Measurements from ENCODE around the gene PTGES3.
A peak's percentile ranks its signal among the peaks of the same experiment; 100 is the strongest.
"Not testable (repeated sequence)": the region's sequence is repeated elsewhere in the genome, so short reads cannot be mapped to it uniquely, and the experiment has no call there.

Gene PTGES3

DNA sequence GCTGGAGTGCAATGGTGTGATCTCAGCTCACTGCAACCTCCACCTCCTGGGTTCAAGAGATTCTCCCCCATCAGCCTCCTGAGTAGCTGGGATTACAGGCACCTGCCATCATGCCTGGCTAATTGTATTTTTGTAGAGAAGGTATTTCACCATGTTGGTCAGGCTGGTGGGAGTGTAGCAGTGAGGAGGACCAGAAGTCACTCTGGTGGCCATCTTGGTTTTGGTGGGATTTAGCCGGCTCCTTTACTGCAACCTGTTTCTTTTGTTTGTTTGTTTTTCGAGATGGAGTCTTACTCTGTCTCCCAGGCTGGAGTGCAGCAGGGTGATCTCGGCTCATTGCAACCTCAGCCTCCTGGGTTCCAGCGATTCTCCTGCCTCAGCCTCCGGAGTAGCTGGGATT, 16.4 kb upstream of the PTGES3 start:
- not testable (repeated sequence) for DNase-seq

DNA sequence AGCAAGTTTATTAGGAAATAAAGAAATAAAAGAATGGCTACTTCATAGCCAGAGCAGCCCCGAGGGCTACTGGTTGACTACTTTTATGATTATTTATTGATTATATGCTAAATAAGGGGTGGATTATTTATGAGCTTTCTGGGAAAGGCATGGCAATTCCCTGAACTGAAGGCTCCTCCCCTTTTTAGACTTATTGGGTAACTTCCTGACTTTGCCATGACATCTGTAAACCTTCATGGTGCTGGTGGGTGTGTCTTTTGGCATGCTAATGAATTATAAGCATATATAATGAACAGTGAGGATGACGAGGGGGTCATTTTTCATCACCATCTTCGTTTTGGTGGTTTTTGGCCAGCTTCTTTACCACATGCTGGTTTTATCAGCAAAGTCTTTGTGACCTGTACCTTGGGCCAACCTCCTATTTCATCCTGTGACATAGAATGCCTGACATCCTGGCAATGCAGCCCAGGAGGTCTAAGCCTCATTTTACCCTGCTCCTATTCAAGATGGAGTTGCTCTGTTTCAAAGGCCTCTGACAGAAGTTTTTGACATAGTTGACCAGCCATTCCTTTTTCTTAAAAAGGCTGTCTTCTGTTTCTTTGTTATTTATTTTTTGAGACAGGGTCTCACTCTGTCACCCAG, 11.1 kb upstream of the PTGES3 start:
- peak in 1 of 2 experiments; percentile 20 for DNase-seq

DNA sequence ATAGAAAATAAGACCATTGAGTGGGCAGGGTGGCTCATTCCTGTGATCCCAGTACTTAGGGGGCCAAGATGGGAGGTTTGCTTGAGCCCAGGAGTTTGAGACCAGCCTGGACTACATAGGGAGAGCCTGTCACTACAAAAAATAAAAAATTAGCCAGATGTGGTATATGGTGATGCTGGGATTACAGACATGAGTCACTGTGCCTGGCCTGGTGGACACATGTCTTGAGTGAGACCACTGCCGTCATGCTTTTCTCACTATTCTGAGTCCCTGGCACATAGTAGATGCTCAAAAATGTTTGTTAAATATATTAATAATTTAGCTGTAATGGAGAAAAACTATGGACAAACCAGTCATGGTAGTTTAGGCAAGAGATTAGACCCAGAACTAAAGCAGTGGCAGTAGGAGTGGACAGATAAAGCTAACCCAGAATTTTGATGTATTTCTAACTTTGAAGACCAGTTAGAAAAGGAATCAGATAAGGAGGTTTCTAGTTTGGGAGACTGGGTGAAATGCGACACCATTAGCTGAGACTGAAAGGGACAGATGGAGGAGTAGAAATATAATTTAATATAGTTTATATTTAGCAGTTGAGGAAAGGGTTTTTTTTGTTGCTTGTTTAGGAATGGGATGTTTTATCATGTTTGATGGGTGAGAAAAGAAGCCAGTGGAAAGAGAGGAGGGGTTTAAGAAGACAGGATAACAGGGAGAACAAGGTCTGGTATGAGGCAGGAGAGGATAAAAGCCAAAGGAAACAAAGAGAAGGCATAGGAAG, 7.4 kb upstream of the PTGES3 start:
- DNase-seq: no peak

DNA sequence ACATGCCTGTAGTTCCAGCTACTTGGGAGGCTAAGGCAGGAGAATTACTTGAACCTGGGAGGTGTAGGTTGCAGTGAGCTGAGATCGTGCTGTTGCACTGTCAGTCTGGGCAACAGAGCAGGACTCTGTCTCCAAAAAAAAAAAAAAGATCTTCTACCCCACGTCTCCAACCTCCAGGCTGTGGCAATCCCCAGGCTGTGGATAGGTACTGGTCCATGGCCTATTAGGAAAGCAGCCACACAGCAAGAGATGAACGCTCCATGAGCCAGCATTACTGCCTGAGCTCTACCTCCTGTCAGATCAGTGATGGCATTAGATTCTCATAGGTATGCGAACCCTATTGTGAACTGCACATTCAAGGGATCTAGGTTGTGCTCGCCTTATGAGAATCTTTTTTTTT, 6.1 kb upstream of the PTGES3 start:
- DNase-seq: no peak

DNA sequence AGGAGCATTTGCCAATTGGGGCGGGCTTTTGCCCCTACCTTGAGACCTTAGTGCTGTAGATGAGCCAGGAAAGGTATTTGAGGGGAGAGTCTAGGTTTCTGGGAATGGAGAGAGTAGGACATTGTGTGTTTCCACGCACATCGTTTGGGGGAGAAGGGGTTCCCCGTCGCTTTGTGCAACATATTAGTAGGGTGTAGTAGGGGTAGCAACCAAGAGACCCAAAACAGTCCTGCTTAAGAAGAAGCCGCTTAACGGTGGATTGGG, 694 bp upstream of the PTGES3 start:
- DNase-seq: no peak

DNA sequence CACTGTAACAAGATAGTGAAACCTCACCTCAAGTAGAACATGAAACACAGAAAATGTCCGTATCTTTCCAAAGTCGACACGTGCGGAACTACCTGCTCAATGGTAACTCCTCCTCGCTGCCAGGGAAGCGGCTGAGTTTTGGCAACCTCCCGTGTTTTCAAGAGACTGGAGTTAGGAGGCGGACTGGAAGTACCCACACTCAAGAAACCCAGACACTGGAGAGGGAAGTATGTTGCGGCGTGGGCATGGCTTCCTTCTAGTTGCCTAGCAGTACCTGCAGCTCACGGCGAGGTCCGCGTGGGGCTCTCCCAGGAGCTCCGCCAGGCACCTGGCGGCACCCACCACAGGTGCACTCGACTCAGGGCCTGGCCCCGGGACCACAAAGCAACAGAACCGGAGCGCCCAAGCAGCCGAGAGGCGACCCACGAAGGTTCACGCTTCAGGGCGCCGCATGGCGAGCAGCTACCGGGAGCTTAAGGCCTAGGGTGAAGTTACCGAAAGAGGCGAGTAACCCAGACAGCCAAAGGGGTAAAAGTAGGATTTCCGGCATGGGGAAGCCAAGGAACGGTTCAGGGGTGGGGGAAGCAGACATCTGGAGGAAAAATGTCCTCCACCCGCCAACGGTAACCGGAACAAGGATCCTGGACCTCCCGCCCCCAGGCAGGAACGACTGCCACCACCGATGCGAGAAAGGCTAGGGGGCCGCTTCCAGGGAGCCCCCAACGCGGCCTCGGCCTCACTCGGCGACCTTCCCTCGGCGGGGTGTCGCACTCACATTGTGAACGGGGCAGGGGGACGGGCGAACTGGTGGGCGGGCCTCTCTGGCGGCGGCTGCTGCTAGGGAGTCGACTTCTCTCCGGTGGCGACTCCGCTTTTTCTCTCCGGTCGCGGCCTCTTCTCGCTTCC, 608 bp downstream of the PTGES3 start:
- peak; percentile 19 to 23 for DNase-seq

DNA sequence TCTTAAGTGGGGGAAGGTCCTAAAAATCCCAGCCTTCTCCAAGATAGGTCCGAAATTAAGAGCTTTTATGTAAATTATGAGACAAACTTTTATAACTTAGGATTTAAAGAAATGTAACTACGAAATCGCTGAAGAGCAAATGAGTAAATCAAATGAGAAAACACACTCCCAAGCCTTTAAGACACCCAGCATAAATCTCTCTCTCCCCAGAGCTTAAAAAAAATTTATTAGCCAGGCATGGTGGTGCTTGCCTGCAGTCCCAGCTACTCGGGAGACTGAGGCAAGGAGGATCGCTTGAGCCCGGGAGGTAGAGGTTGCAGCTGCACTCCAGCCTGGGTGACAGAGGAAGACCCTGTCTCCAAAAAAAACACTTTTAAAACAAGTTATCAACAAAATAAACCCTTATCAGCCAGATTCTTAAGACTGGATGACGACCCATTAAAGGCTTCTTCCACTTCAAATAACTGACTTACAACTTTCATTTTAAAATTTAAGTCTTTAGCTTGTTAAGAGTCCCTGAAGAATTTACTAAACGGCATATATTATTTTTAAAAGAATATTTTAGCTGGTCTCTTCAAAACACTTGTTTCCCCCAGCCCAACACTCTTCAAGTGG, 3.2 kb downstream of the PTGES3 start:
- no peak for DNase-seq

DNA sequence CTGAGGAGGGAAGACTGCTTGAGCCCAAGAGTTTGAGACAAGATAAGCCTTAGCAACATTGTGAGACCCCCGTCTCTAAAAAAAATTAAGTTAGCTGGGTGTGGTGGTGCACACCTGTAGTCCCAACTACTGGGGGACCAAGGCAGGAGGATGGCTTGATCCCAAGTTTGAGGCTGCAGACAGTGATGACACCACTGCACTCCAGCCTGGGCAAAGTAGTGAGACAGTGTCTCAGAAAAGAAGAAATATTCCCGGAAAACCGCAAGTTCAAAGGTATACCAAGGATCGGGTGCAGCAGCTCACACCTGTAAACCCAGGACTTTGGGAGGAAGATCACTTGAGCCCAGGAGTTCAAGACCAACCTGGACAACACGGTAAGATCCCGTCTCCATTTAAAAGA, 5.8 kb downstream of the PTGES3 start:
- no peak for DNase-seq

DNA sequence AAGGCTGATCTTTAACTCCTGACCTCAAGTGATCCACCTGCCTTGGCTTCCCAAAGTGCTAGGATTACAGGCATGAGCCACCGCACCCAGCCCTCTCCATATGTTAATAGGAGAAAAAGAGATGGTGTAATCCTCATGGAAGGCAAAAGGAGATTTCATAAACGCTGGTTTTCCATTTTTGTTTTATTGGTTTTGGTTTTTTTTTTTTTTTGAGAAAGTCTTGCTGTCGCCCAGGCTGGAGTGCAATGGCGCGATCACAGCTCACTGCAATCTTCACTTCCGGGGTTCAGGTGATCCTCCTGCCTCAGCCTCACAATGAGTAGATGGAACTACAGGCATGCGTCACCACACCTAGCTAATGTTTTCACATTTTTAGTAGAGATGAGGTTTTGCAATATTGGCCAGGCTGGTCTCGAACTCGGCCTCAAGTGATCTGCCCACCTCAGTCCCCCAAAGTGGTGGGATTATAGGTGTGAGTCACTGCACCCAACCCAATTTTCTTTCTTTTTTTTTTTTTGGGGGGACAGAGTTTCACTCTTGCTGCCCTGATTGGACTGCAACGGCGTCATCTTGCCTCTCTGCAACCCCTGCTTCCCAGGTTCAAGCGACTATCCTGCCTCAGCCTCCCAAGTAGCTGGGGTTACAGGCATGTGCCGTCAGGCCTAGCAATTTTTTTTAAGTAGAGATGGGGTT, 8.1 kb downstream of the PTGES3 start:
- DNase-seq: no peak

DNA sequence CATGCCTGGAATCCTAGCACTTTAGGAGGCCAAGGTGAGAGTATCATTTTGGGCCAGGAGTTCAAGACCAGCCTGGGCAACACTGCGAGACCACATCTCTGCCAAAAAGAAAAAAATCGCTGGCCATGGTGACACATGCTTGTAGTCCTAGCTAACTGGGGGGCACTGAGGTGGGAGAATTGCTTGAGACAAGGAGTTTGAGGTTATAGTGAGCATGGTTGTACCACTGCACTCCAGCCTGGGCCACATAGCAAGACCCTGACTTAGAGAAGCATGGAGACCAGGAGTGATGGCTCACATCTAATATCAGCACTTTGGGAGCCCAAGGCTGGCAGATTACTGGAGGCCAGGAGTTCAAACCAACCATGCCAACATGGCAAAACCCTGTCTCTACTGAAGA, 9.2 kb downstream of the PTGES3 start:
- no peak for DNase-seq

DNA sequence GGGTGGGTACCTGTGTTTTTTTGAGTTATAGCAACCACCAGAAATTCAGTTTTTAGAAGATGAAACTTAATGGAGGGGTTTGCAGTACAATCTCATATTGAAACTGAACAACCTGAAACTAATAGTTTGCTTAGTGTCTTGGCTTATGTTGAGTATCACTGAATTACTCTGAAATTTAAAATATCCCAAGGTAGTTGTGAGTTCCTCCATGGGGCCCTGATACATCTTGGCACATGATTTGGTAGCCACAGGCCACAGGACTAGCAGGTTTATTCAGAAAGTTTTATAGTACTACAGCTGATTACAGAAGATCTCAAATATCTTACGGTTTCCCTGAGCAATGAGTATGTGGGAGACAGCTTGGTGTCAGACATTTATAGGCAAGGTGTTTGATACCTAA, 10.4 kb downstream of the PTGES3 start:
- DNase-seq: no peak

DNA sequence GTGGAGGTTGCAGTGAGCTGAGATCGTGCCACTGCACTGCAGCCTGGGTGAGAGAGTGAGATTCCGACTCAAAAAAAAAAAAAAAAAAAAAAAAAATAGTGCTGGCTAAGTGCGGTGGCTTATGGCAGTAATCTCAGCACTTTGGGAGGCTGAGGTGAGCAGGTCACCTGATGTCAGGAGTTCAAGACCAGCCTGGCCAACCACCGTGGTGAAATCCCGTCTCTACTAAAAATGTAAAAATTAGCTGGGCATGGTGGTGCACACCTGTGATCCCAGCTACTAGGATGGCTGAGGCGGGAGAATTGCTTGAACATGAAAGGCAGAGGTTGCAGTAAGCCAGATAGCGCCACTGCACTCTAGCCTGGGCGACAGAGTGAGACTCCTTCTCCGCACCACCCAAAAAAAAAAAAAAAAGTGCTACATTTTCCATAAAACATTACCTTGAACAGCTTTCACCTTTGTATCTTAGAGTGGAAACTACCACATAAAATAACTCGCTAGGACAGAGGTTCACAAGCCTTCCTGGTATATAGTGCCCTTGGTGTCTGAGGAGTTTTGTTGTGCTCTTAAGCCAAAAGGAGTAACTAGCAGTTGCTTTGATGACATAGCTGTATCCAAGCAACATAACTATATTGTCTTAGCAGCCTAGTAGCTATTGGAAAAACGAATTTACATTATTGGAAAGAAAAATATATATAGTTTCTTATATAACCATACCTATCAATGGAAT, 11.1 kb downstream of the PTGES3 start:
- DNase-seq: no peak

DNA sequence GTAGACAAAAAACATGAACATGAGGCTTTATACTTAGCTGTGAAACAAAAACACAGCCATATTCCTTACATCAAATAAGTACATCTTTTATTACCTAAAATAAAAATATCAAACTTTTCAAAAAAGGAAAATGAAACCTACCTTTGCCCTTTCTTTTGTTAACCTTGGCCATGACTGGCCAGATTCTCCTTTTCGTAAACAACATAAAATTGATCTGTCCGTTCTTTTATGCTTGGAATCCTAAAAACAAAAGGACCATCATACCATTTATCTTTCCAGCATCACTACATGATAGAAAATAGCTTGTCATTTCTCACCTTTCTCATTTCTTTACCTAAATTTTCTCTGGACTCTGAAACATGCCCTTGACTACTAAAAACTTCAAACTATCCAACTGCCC, 16.5 kb downstream of the PTGES3 start:
- no peak for DNase-seq

DNA sequence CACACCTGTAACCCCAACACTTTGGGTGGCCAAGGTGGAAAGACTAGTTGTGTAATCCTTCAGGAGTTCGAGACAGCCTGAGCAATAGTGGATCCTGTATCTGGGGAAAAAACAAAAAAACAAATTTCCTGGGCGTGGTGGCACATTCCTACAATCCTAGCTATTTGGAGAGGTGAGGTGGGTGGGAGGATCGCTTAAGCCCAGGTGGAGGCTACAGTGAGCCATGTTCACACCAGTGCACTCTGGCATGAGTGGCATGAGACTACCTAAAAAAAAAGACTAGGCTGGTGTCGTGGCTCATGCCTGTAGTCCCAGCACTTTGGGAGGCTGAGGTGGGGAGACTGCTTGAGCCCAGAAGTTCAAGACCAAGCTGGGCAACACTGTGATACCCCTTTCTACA, 17.2 kb downstream of the PTGES3 start:
- DNase-seq: no peak

DNA sequence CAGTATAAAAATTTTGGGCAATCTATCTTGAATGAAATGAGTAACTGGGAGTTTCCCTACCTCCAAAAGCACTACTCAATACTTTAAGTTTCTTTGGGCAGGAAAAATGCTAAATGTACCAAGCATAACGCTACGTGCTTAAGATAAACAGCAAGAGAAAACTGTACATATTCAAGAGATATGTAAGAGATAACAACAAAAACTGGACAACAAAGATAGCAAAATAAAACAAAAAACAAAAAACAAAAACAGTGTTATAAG, 20.0 kb downstream of the PTGES3 start:
- no peak for DNase-seq

DNA sequence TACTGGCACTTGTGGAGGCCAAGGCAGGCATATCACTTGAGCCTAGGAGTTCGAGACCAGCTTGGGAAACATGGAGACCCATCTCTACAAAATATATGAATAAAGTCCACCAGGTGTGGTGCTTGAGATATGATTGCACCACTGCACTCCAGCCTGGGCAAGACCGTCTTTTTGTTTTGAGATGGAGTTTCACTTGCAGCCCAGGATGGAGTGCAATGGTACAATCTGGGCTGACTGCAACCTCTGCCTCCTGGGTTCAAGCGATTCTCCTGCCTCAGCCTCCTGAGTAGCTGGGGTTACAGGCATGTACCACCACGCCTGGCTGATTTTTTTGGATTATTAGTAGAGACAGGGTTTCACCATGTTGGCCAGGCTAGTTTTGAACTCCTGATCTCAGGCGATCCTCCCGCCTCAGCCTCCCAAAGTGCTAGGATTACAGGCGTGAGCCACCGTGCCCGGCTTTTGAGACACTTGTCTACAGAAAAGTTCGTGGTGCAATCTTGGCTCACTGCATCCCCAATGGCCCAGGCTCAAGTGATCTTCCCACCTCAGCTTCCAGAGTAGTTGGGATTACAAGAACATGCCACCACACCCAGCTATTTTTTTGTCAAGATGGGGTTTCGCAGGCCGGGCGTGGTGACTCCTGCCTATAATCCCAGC, 26.0 kb downstream of the PTGES3 start:
- DNase-seq: no peak

DNA sequence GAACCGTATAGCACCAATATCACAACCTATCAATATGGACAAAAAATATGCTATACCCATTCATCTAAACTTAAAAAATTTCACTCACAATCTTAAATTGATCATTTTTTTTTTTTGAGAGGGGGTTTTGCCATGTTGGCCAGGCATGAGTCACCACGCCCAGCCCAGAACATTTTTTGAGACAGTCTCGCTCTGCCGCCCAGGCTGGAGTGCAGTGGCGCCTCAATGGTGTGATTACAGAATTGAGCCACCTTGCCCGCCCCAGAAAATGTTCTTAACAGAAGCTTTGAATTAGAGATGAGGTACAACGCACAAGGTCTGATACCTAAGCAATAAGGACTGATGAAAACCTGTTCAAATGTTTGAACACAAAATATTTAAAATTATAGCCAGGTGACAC, 26.5 kb downstream of the PTGES3 start:
- DNase-seq: no peak

DNA sequence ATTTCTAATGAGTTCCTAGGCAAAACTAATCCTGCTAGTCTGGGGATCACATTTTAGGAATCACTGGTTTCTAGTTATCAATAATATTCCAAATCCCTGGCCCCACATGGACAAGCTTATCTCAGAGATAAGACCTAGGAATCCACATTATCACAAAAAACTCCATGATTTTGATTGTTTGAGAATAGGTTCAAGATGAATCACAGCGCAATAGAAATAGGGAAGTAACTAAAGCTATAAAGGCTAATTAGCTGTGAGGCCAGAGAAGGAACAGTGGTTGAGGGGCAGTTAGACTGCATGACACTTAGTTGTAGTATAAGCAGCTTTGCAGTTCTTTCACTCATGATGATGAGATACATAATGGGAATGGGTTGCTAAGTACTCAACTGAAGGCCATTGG, 29.2 kb downstream of the PTGES3 start:
- no peak for DNase-seq

DNA sequence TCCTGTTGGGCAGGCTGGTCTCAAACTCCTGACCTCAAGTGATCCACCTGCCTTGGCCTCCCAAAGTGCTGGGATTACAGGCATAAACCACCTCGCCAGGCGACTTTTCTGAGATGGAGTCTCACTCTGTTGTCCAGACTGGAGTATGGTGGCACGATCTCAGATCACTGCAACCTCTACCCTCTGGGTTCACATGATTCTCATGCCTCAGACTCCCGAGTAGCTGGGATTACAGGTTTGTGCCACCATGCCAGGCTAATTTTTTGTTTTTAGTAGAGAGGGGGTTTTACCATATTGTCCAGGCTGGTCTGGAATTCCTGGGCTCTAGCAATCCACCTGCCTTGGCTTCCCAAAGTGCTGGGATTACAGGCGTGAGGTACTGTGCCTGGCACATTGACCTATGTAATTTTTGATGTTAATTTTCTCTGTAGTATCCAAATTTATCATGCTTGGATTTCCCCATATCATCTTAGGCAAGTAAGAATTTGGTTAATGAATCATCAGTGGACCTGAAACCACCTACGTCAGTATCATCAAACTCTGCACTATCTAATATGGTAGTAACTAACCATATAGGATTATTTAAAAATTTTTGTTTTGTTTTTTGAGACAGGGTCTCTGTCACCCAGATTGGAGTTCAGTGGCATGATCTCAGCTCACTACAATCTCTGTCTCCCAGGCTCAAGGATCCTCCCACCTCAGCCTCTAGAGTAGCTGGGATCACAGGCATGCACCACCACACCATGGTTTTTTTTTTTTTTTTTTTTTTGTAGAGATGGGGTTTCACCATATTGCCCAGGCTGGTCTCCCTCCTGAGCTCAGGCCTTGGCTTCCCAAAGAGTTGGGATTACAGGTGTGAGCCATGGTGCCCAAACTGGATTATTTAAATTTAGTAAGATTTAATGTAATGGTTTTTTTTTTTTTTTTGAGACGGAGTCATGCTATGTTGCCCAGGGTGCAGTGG, 30.4 kb downstream of the PTGES3 start:
- no peak for DNase-seq

DNA sequence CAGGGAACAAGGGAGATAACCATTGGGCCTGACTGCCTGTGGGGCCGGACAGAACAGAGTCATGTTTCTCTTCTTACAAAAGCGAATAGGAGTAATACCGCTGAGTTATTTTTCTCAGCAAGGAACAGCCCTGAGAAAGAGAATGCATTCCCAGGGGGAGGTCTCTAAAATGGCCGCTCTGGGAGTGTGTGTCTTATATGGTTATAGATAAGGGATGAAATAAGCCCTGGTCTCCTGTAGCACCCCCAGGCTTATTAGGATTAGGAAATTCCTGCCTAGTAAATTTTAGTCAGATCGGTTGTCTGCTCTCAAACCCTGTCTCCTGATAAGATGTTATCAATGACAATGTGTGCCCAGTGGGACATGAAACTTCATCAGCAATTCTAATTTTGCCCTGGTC, 34.3 kb downstream of the PTGES3 start:
- not testable (repeated sequence) for DNase-seq

DNA sequence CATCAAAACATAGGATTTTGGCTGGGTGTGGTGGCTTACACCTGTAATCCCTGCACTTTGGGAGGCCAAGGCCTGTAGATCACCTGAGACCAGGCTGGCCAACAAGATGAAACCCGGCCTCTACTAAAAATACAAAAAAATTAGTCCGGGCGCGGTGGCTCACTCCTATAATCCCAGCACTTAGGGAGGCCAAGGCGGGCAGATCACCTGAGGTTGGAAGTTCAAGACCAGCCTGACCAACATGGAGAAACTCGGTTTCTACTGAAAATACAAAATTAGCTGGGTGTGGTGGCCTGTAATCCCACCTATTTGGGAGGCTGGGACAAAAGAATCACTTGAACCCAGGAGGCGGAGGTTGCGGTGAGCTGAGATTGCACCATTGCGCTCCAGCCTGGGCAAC, 40.1 kb downstream of the PTGES3 start:
- DNase-seq: not testable (repeated sequence)
